Loucy (cell line): Measurements from ENCODE around the gene ANKRD10.

Experiments
- H2AFZ ChIP-seq: fragments of 200-600 bp; sonication (generic); 2 replicates; pipeline ENCODE4 v1.6.0; 2016; ENCODE audit warnings: antibody characterized with exemption, mild to moderate bottlenecking, low read length, moderate library complexity
- H3F3A ChIP-seq: fragments of 200-600 bp; 2 replicates; pipeline ENCODE4 v1.6.0; 2016; ENCODE audit warnings: antibody characterized with exemption, low read depth, mild to moderate bottlenecking
- H3K27me3 ChIP-seq: fragments of 200-600 bp; sonication (generic); 2 replicates; pipeline ENCODE4 v1.6.1; 2014; ENCODE audit warnings: low read length, mild to moderate bottlenecking; ENCODE audit not compliant: insufficient read depth, poor library complexity, severe bottlenecking
- H3K36me3 ChIP-seq: fragments of 200-600 bp; sonication (generic); 2 replicates; pipeline ENCODE4 v1.6.1; 2016; ENCODE audit warnings: low read length; ENCODE audit not compliant: insufficient read depth
- H3K4me1 ChIP-seq: fragments of 200-600 bp; sonication (generic); 2 replicates; pipeline ENCODE4 v1.5.1; 2014; ENCODE audit warnings: low read length, mild to moderate bottlenecking; ENCODE audit not compliant: insufficient read depth, poor library complexity, severe bottlenecking
- H3K4me2 ChIP-seq: fragments of 200-600 bp; sonication (generic); 2 replicates; pipeline ENCODE4 v1.6.0; 2014; ENCODE audit warnings: antibody characterized with exemption, low read length, low read depth, mild to moderate bottlenecking; ENCODE audit not compliant: poor library complexity, severe bottlenecking
- H3K4me3 ChIP-seq: fragments of 200-600 bp; sonication (generic); 2 replicates; pipeline ENCODE4 v1.5.1; 2014; ENCODE audit warnings: low read length, mild to moderate bottlenecking, mixed read lengths; ENCODE audit not compliant: poor library complexity, severe bottlenecking
- H3K79me2 ChIP-seq: fragments of 200-600 bp; sonication (generic); 2 replicates; pipeline ENCODE4 v1.6.1; 2014; ENCODE audit warnings: low read length; ENCODE audit not compliant: insufficient read depth
- H3K9ac ChIP-seq: fragments of 200-600 bp; sonication (generic); 2 replicates; pipeline ENCODE4 v1.6.0; 2014; ENCODE audit warnings: mild to moderate bottlenecking, low read depth, low read length, moderate library complexity; ENCODE audit not compliant: poor library complexity, severe bottlenecking
- H3K9me2 ChIP-seq: fragments of 200-600 bp; sonication (generic); replicated peaks from 2 replicates; pipeline ENCODE4 v1.6.1; 2016; ENCODE audit warnings: low read depth, low read length, mixed read lengths
- H3K9me3 ChIP-seq: fragments of 200-600 bp; sonication (generic); 2 replicates; pipeline ENCODE4 v1.6.1; 2014; ENCODE audit warnings: mild to moderate bottlenecking, antibody characterized with exemption, low read length, low read depth; ENCODE audit not compliant: insufficient read depth
- H4K20me1 ChIP-seq: fragments of 200-600 bp; sonication (generic); 2 replicates; pipeline ENCODE4 v1.6.0; 2014; ENCODE audit warnings: antibody characterized with exemption, low read length, mild to moderate bottlenecking; ENCODE audit not compliant: insufficient read depth, poor library complexity, severe bottlenecking
- EZH2phosphoT487 ChIP-seq: fragments of 200-600 bp; IDR thresholded peaks from 2 replicates; pipeline ENCODE4 v1.6.1; 2018; ENCODE audit warnings: antibody characterized with exemption, mild to moderate bottlenecking, moderate library complexity, borderline replicate concordance
- TF ChIP-seq, protein P1 (sequence below): fragments of 200-600 bp; sonication (generic); conservative IDR thresholded peaks from 2 replicates; pipeline ENCODE4 v1.5.1; 2014; ENCODE audit warnings: mild to moderate bottlenecking, antibody characterized with exemption, low read length

The ANKRD10 gene

DNA sequence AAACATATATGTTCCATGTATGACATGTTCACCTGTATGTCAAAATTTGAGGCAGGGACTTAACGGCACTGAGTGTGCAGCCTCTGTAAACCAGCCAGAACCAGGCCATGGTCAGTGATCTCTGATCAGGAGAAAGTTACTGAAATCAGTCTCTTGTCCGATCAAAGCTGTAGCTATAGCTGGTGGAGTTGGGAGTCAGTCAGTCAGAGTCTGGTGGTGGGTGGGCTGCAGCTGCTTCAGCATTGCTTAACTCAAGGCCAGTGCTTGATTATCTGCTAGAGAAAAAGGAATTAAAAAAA, 78.3 kb downstream of the ANKRD10 start:
- no peaks in the 10 kb centered on the region for H3F3A ChIP-seq
- H2AFZ ChIP-seq = no peak overlapping the region
- H3K36me3 ChIP-seq = no peaks in the 10 kb centered on the region
- H3K79me2 ChIP-seq = no peaks in the 10 kb centered on the region
- no peaks in the 10 kb centered on the region for H3K9me3 ChIP-seq
- no peak overlapping the region for H3K9ac ChIP-seq
- H4K20me1 ChIP-seq = no peaks in the 10 kb centered on the region
- no peak overlapping the region for H3K4me2 ChIP-seq
- H3K4me1 ChIP-seq = no peaks in the 10 kb centered on the region
- H3K27me3 ChIP-seq = no peaks in the 10 kb centered on the region
- TF ChIP-seq, protein P1, sequence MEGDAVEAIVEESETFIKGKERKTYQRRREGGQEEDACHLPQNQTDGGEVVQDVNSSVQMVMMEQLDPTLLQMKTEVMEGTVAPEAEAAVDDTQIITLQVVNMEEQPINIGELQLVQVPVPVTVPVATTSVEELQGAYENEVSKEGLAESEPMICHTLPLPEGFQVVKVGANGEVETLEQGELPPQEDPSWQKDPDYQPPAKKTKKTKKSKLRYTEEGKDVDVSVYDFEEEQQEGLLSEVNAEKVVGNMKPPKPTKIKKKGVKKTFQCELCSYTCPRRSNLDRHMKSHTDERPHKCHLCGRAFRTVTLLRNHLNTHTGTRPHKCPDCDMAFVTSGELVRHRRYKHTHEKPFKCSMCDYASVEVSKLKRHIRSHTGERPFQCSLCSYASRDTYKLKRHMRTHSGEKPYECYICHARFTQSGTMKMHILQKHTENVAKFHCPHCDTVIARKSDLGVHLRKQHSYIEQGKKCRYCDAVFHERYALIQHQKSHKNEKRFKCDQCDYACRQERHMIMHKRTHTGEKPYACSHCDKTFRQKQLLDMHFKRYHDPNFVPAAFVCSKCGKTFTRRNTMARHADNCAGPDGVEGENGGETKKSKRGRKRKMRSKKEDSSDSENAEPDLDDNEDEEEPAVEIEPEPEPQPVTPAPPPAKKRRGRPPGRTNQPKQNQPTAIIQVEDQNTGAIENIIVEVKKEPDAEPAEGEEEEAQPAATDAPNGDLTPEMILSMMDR = no peak
- TF ChIP-seq EZH2phosphoT487 = no peak
- no peak overlapping the region for H3K4me3 ChIP-seq
- no peaks in the 10 kb centered on the region for H3K9me2 ChIP-seq

DNA sequence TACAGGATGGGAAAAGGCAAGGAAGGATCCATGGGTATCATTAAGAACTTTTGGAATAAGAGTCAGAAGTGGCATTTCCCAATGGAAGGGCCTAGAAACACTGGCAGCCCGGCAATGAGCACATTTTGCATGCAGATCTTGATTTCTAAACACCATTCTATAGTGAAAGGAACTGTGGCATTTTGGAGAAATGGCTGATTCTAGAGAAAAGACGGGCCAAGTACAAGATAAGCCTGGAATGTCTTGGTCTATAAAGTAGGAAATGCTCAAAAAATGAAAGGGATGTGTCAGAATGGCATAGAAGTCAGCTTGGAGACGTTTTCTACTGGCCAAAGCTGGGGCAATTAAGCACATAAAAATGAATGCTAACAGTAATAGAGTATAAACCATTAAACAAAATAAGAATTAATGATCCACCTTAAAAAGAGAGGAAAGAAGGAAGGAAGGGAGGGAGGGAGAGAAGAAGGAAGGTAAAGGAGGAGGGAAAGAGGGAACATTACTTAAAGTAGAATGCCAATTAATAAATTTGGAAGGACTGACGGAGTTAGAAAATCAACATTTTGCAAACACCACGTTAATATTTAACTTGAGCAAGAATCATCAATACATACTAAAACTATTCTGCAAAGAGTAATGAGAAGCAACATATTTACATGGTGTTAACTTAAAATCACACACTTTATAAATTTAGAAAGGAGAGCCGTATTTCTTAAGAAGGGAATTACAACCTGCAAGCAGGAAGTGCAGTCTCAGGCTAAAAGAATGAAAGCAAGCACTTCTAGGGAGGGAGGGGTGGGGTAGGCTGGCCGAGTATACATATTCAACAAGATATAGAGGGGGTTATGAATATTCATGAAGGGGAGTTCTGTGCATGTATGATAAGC, 78.9 kb downstream of the ANKRD10 start:
- H3K4me3 ChIP-seq = no peak overlapping the region
- no peak overlapping the region for H3K4me2 ChIP-seq
- no peaks in the 10 kb centered on the region for H4K20me1 ChIP-seq
- no peaks in the 10 kb centered on the region for H3F3A ChIP-seq
- TF ChIP-seq, protein P1 = no peak
- no peak for TF ChIP-seq EZH2phosphoT487
- no peaks in the 10 kb centered on the region for H3K27me3 ChIP-seq
- no peaks in the 10 kb centered on the region for H3K36me3 ChIP-seq
- H3K79me2 ChIP-seq = no peaks in the 10 kb centered on the region
- H2AFZ ChIP-seq = no peak overlapping the region
- no peaks in the 10 kb centered on the region for H3K9me3 ChIP-seq
- no peak overlapping the region for H3K9ac ChIP-seq
- H3K9me2 ChIP-seq = no peaks in the 10 kb centered on the region
- H3K4me1 ChIP-seq = no peaks in the 10 kb centered on the region

DNA sequence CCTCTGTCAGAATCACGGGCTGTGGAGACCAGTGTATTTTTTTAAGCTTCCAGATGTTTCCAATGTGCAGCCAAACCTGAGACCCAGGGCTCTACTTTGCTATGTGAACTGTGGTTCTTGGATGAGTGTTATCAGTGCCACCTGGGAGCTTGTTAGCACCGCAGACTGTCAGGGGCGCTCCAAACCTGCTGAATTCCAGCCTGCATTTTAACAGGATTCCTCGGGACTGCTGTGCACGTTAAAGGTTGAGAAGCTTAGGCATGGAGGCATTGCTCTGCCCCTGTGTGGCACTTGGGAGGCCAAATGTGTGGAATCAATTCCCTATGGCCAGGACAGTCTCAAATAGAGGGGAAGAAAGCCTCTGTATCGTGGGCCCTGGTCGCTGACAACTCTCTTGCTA, 80.3 kb downstream of the ANKRD10 start:
- no peaks in the 10 kb centered on the region for H3K36me3 ChIP-seq
- no peaks in the 10 kb centered on the region for H4K20me1 ChIP-seq
- TF ChIP-seq EZH2phosphoT487 = no peak
- TF ChIP-seq, protein P1 = no peak
- H3K4me2 ChIP-seq = no peak overlapping the region
- no peaks in the 10 kb centered on the region for H3K4me1 ChIP-seq
- H3K9ac ChIP-seq = no peak overlapping the region
- H3F3A ChIP-seq = no peaks in the 10 kb centered on the region
- no peaks in the 10 kb centered on the region for H3K9me3 ChIP-seq
- H3K4me3 ChIP-seq = no peak overlapping the region
- H3K9me2 ChIP-seq = no peaks in the 10 kb centered on the region
- H2AFZ ChIP-seq = no peak overlapping the region
- no peaks in the 10 kb centered on the region for H3K79me2 ChIP-seq
- H3K27me3 ChIP-seq = no peaks in the 10 kb centered on the region
